ENCODE results near the gene PDE4D.
A peak's percentile ranks its signal among the peaks of the same experiment; 100 is the strongest.

The PDE4D gene

DNA sequence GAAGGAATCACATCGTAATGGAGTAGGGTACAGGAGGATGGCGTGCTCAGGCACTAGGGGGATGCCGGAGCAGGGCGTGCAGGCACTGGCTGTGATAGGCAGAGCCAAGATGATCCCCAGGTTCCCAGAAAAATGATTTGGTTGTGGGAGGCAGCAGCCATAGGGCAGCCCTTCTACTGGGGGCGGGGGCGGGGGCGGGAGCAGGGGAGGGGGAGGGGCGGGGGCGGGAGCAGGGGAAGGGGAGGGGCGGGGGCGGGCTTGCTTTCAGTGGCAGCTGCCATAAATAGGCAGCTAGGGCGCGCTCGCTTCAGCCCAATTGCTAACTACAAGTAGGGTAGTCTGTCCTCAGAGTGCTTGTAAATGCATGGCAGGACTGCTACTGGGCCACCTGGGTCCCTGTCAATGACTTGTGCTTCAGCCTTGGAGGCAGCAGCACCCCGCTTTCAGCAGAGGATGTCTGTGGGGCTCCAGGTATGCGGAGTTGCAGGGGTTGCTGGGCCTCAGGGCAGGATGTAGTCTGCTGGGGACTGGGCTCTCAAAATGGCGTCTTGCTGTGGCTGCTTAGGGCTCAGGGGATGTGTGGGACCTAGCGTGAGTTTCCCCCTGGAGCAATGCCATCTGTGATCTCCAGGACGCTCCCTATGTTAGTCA is 956.4 kb downstream of the PDE4D start:
- no peak for DNase-seq (ENCODE audit: low read depth, low spot score)
- TF ChIP-seq, protein P1, sequence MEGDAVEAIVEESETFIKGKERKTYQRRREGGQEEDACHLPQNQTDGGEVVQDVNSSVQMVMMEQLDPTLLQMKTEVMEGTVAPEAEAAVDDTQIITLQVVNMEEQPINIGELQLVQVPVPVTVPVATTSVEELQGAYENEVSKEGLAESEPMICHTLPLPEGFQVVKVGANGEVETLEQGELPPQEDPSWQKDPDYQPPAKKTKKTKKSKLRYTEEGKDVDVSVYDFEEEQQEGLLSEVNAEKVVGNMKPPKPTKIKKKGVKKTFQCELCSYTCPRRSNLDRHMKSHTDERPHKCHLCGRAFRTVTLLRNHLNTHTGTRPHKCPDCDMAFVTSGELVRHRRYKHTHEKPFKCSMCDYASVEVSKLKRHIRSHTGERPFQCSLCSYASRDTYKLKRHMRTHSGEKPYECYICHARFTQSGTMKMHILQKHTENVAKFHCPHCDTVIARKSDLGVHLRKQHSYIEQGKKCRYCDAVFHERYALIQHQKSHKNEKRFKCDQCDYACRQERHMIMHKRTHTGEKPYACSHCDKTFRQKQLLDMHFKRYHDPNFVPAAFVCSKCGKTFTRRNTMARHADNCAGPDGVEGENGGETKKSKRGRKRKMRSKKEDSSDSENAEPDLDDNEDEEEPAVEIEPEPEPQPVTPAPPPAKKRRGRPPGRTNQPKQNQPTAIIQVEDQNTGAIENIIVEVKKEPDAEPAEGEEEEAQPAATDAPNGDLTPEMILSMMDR (IDR thresholded peaks at IDR 0.05; ENCODE audit: low read depth, low read length) = no peak
- in situ Hi-C loops (cut with HindIII; ENCODE audit: low sequenced_read_pairs) = no loop called here
- H3K4me3 ChIP-seq (ENCODE audit: low read depth, low read length) = no peak overlapping the region

DNA sequence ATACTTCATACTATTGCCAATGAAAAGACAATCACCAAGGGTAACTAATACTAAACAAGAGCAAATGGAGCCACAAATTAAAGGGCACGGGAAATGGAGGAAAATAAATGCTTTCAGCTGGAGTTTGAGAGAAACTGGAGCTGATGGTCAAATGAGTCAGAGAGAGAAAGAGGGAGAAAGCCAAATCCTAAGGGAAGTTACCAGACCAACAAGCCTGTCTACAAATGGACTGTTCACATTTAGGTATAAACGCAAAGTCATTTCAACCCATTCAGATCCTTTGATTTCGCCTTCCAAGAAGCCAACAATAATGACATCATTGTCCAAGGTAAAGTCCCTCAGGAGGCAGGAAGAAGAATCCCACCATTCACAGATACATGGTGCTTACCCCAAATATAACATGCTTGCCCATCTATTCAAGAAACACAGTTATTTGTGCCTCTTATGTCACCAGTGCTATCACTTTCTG is 958.9 kb downstream of the PDE4D start:
- DNase-seq (ENCODE audit: low read depth, low spot score) = peak; percentile 17
- TF ChIP-seq, protein P1 (IDR thresholded peaks at IDR 0.05; ENCODE audit: low read depth, low read length) = no peak
- H3K4me3 ChIP-seq (ENCODE audit: low read depth, low read length) = no peak overlapping the region
- in situ Hi-C loops (cut with HindIII; ENCODE audit: low sequenced_read_pairs) = no loop called here

- in situ Hi-C loops (cut with HindIII; ENCODE audit: low sequenced_read_pairs) = no loop called here
- no peak for DNase-seq (ENCODE audit: low read depth, low spot score)
- TF ChIP-seq, protein P1 (IDR thresholded peaks at IDR 0.05; ENCODE audit: low read depth, low read length) = no peak
- H3K4me3 ChIP-seq (ENCODE audit: low read depth, low read length) = no peak overlapping the region
These were observed 959.5 kb downstream of the PDE4D start for GRCh38 chr5:58933891-58934628.

DNA sequence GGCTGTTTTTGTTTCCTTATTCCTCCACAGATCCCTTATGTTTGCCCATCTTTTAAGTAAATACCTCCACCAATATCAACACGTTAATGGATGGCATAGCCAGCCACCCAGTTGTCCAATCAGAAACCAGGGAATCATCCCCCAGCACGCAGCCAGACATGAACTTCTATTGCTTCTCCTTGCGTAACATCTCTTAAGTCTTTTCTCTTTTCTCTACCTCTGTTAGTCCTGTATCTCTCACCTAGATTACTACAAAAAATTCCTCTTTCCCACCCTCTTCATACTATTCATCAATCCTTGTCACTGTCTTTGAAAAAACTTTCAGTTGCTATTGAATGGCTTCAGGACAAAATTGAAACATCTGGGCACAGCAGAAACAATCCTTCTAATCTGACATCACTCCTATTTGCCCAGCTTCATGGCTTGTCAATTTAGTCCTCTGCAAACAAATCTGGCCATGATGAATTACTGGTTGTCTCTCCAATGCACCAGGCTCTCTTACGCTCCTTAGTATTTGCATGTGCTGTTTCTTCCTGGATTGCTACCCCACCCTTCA is 961.4 kb downstream of the PDE4D start:
- in situ Hi-C loops (cut with HindIII; ENCODE audit: low sequenced_read_pairs) = no loop called here
- TF ChIP-seq, protein P1 (IDR thresholded peaks at IDR 0.05; ENCODE audit: low read depth, low read length) = no peak
- DNase-seq (ENCODE audit: low read depth, low spot score) = no peak
- no peak overlapping the region for H3K4me3 ChIP-seq (ENCODE audit: low read depth, low read length)

- in situ Hi-C loops (cut with HindIII; ENCODE audit: low sequenced_read_pairs) = no loop called here
- TF ChIP-seq, protein P1 (IDR thresholded peaks at IDR 0.05; ENCODE audit: low read depth, low read length) = no peak
- no peak for DNase-seq (ENCODE audit: low read depth, low spot score)
- no peak overlapping the region for H3K4me3 ChIP-seq (ENCODE audit: low read depth, low read length)
These were observed 963.0 kb downstream of the PDE4D start for GRCh38 chr5:58930520-58930919.

DNA sequence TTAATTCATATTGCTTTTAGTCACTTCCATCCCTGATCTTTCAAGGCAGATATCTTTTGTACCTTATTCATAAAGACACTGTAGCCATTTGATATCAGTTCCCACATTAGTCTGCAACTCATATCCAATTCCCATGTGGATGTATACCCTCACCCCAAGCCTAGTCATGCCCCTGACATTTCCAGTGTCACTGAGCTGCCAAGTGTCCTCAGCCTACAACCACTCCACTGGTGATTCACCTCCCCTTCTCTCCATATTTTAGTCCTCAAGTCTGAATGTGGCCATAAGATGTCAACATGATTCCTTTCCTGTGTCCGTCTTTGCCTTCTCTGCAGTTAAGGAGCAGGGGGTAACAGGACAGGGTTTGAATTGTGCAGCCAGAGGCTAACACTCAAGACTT is 963.8 kb downstream of the PDE4D start:
- TF ChIP-seq, protein P1 (IDR thresholded peaks at IDR 0.05; ENCODE audit: low read depth, low read length) = no peak
- in situ Hi-C loops (cut with HindIII; ENCODE audit: low sequenced_read_pairs) = no loop called here
- DNase-seq (ENCODE audit: low read depth, low spot score) = no peak
- no peak overlapping the region for H3K4me3 ChIP-seq (ENCODE audit: low read depth, low read length)

All from astrocyte of the spinal cord (primary cell).